Measurements from ENCODE around the gene PXDC1. TPM values are rescaled to one million over a fixed set of nuclear protein-coding genes. Genes with fewer than 3 reads are reported as not detected.

PXDC1 gene
- total and polyA plus RNA-seq, 7 donors: 9.0 to 116 (median 46.7) TPM

- Histone ChIP-seq H3K27me3 (no peaks in the 10 kb centered on the region), H3K4me1 (peaks cover 0 to 67% (median 56%) of the 10 kb centered on the region in 4 donors), H3K9me3 (no peaks in the 10 kb centered on the region), H3K36me3 (peaks cover 8 to 42% (median 22%) of the 10 kb centered on the region in 4 donors), H3K27ac (peak overlapping the region in 2 of 4 donors; percentile 27 to 100), H3K4me3 (no peak overlapping the region)
- no peak for DNase-seq
- WGBS, 2 donors: 94% methylated on average over 25 of the region's 25 CpGs
- TF ChIP-seq POLR2AphosphoS5 (IDR thresholded peaks at IDR 0.05) (peak in 1 of 4 donors; percentile 8), CTCF (IDR thresholded peaks at IDR 0.05) (no peak)
- intact Hi-C loops (cut with DNase I): loop anchor here (10.0 kb wide), 1 partner anchor 612 kb away; no protein-coding TSS in a partner anchor
Observed at GRCh38 chr6:3737149-3737830, 14.2 kb downstream of the PXDC1 start.

- Histone ChIP-seq H3K27ac (no peak overlapping the region), H3K9me3 (no peaks in the 10 kb centered on the region), H3K4me3 (no peak overlapping the region), H3K4me1 (peaks cover 0 to 58% (median 40%) of the 10 kb centered on the region in 4 donors), H3K27me3 (no peaks in the 10 kb centered on the region), H3K36me3 (peaks cover 8 to 42% (median 23%) of the 10 kb centered on the region in 4 donors)
- intact Hi-C loops (cut with DNase I): loop anchor here (10.0 kb wide), 1 partner anchor 610 kb away; no protein-coding TSS in a partner anchor
- WGBS, 2 donors: 96 to 98% methylated on average over 5 of the region's 5 CpGs
- DNase-seq: no peak
- no peak for TF ChIP-seq EP300 (IDR thresholded peaks at IDR 0.05)
- no peak for TF ChIP-seq POLR2AphosphoS5 (IDR thresholded peaks at IDR 0.05)
- TF ChIP-seq CTCF (IDR thresholded peaks at IDR 0.05): no peak
- TF ChIP-seq POLR2A (IDR thresholded peaks at IDR 0.05): no peak
Observed at GRCh38 chr6:3735029-3735605, 16.4 kb downstream of the PXDC1 start.

- Histone ChIP-seq H3K4me1 (peaks cover 0 to 47% (median 33%) of the 10 kb centered on the region in 4 donors), H3K27me3 (no peaks in the 10 kb centered on the region), H3K9me3 (no peaks in the 10 kb centered on the region), H3K27ac (no peak overlapping the region), H3K36me3 (peaks cover 8 to 42% (median 23%) of the 10 kb centered on the region in 4 donors), H3K4me3 (no peak overlapping the region)
- intact Hi-C loops (cut with DNase I): loop anchor here (5.0 to 10.0 kb wide), 3 partner anchors 277 to 609 kb away; partner anchors contain the start of gene SLC22A23
- TF ChIP-seq POLR2A (IDR thresholded peaks at IDR 0.05) (no peak), CTCF (IDR thresholded peaks at IDR 0.05) (no peak), EP300 (IDR thresholded peaks at IDR 0.05) (no peak), POLR2AphosphoS5 (IDR thresholded peaks at IDR 0.05) (no peak)
- 92 to 95% methylated on average over 10 of the region's 10 CpGs for WGBS, 2 donors
- no peak for DNase-seq
Observed at GRCh38 chr6:3734023-3734422, 17.5 kb downstream of the PXDC1 start.

- Histone ChIP-seq H3K4me3 (no peak overlapping the region), H3K27me3 (no peaks in the 10 kb centered on the region), H3K9me3 (no peaks in the 10 kb centered on the region), H3K36me3 (peaks cover 8 to 39% (median 25%) of the 10 kb centered on the region in 4 donors), H3K27ac (peak overlapping the region in 2 of 4 donors; percentile 6 to 17), H3K4me1 (peaks cover 0 to 41% (median 28%) of the 10 kb centered on the region in 4 donors)
- intact Hi-C loops (cut with DNase I): loop anchor here (2.0 to 10.0 kb wide), 4 partner anchors 276 to 609 kb away; partner anchors contain the start of gene SLC22A23
- WGBS, 2 donors: 93% methylated on average over 17 of the region's 17 CpGs
- no peak for DNase-seq
- TF ChIP-seq CTCF (IDR thresholded peaks at IDR 0.05) (no peak), POLR2A (IDR thresholded peaks at IDR 0.05) (no peak), EP300 (IDR thresholded peaks at IDR 0.05) (no peak), POLR2AphosphoS5 (IDR thresholded peaks at IDR 0.05) (no peak)
Observed at GRCh38 chr6:3733321-3733925, 18.1 kb downstream of the PXDC1 start.
